Activated CD4-positive, alpha-beta T cell treated with anti-CD3 and anti-CD28 coated beads for 36 hours (primary cell): ENCODE data around the gene PRKAG2. TPM values are rescaled to one million over a fixed set of nuclear protein-coding genes. Genes with fewer than 3 reads are reported as not detected.
"Not testable (repeated sequence)": the region's sequence is repeated elsewhere in the genome, so short reads cannot be mapped to it uniquely, and the experiment has no call there.

Experiments
- ATAC-seq: fragments of 200-7000 bp; cut with Tn5 transposase; one replicate; pipeline ENCODE4 v1.10.0; 2021; ENCODE audit warnings: mild to moderate bottlenecking, moderate library complexity
- CTCF ChIA-PET: fragments of 350-600 bp; sonication (Branson Sonifier 250); formaldehyde crosslinking; loops from one replicate; lab custom pipeline; 2021; ENCODE audit warnings: antibody characterized with exemption; lab: Charles Lee
- POLR2A ChIA-PET: fragments of 350-600 bp; sonication (Branson Sonifier 250); formaldehyde crosslinking; loops from one replicate; lab custom pipeline; 2021; ENCODE audit warnings: antibody characterized with exemption, inconsistent platforms; lab: Charles Lee
- DNase-seq: peaks from one replicate; pipeline ENCODE4 v3.0.0-alpha.2; 2020
- H3K27ac Mint-ChIP-seq: one replicate; pipeline ENCODE4 v1.8.0; 2021; ENCODE audit warnings: mixed read lengths
- H3K27me3 Mint-ChIP-seq: one replicate; pipeline ENCODE4 v1.8.0; 2021; ENCODE audit warnings: mixed read lengths
- H3K36me3 Mint-ChIP-seq: one replicate; pipeline ENCODE4 v1.8.0; 2021; ENCODE audit warnings: low read depth, mixed read lengths
- H3K4me1 Mint-ChIP-seq: one replicate; pipeline ENCODE4 v1.8.0; 2021; ENCODE audit warnings: mixed read lengths
- H3K4me3 Mint-ChIP-seq: one replicate; pipeline ENCODE4 v1.8.0; 2021; ENCODE audit warnings: mild to moderate bottlenecking, moderate library complexity, mixed read lengths
- H3K9me3 Mint-ChIP-seq: one replicate; pipeline ENCODE4 v1.8.0; 2021; ENCODE audit warnings: low read depth, mixed read lengths
- intact Hi-C, 2 experiments: fragments of 100-400 bp; cut with DNase I in 1 of 2; cut with micrococcal nuclease in 1 of 2; formaldehyde crosslinking; loops; one replicate each; pipeline versions ENCODE4 v1.14.2 to v1.15.1; 2022 to 2024; cut with DNase I, micrococcal nuclease
- total RNA-seq, 2 experiments: library from RNA; stranded (reverse); gene quantifications; one replicate each; pipeline ENCODE4 v1.2.3, GENCODE V29; 2021

Gene PRKAG2
- total RNA-seq, 2 experiments from 2014 or later, result 19.6 to 21.5 TPM

GRCh38 chr7:151800391-151800790, 76.5 kb downstream of the PRKAG2 start:
- no peak overlapping the region for H3K27ac Mint-ChIP-seq
- CTCF ChIA-PET, result no interaction called here
- DNase-seq (no peak), ATAC-seq (no peak)
- H3K4me3 Mint-ChIP-seq, result no peak overlapping the region
- POLR2A ChIA-PET, result no interaction called here
- intact Hi-C loops, result no loop called here
- no peaks in the 10 kb centered on the region for H3K9me3 Mint-ChIP-seq
- H3K4me1 Mint-ChIP-seq, result peaks cover 19% of the 10 kb centered on the region
- no peaks in the 10 kb centered on the region for H3K36me3 Mint-ChIP-seq
- no peaks in the 10 kb centered on the region for H3K27me3 Mint-ChIP-seq

DNA sequence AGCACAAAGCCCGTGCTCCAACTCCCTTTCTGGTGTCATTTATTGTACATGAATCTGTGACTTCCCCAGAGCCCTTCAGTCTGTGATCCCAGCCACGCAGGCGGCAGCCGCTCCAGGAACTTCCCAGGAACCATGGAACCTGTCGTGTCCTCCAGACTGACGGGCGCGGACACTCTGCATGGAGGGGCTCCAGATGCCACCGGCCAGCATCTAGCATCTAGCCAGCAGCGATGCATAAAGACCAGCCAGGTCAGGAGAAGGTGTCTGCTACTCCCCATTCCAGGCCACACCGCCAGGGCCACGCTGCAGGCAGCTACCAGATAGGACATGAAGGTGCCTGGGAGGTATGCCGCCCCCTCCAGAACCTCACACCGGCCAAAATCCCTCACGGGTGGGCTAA, 77.4 kb downstream of the PRKAG2 start:
- ChIA-PET POLR2A (no interaction called here), CTCF (interaction anchor here (0.6 to 1.9 kb wide), 2 partner anchors 17 to 690 kb away, joined by 5 to 13 read pairs; no protein-coding TSS in a partner anchor)
- DNase-seq (no peak), ATAC-seq (no peak)
- Mint-ChIP-seq H3K4me3 (no peak overlapping the region), H3K36me3 (no peaks in the 10 kb centered on the region), H3K27me3 (no peaks in the 10 kb centered on the region), H3K9me3 (no peaks in the 10 kb centered on the region), H3K27ac (no peak overlapping the region), H3K4me1 (peaks cover 25% of the 10 kb centered on the region)
- intact Hi-C loops, result no loop called here

DNA sequence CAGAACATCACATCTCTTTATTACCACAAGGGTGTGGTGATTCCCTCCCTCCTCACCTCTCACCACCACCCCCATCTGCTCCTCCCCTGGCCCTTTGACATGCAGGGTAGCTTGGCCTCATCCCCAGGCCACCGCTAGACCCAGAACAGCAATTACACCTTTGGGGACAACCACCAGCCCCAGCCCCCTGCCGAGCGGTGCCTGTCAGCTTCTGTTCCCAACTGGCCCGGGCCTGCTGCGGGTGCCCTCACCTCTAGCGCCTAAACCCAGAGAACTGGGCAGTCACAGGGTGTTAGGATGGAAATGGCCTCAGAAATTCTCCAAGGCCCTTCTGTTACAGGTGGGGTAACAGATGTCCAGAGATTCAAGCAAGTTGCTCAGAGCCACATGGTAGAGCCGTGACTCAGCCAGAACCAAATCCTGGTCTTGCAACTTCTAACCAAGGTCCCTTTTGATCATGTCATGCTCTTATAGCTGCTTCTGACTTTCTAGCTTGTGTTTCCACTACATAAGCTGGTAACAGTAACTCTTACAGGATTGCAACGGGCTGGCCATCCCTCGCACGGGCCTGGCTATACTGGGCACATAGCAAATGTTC, 78.0 kb downstream of the PRKAG2 start:
- no peaks in the 10 kb centered on the region for H3K27me3 Mint-ChIP-seq
- no peak overlapping the region for H3K27ac Mint-ChIP-seq
- peaks cover 30% of the 10 kb centered on the region for H3K4me1 Mint-ChIP-seq
- no peak overlapping the region for H3K4me3 Mint-ChIP-seq
- ChIA-PET CTCF (interaction anchor here (0.6 to 1.9 kb wide), 2 partner anchors 17 to 690 kb away, joined by 5 to 13 read pairs; no protein-coding TSS in a partner anchor), POLR2A (no interaction called here)
- H3K9me3 Mint-ChIP-seq, result no peaks in the 10 kb centered on the region
- ATAC-seq (no peak), DNase-seq (no peak)
- intact Hi-C loops, result no loop called here
- no peaks in the 10 kb centered on the region for H3K36me3 Mint-ChIP-seq

DNA sequence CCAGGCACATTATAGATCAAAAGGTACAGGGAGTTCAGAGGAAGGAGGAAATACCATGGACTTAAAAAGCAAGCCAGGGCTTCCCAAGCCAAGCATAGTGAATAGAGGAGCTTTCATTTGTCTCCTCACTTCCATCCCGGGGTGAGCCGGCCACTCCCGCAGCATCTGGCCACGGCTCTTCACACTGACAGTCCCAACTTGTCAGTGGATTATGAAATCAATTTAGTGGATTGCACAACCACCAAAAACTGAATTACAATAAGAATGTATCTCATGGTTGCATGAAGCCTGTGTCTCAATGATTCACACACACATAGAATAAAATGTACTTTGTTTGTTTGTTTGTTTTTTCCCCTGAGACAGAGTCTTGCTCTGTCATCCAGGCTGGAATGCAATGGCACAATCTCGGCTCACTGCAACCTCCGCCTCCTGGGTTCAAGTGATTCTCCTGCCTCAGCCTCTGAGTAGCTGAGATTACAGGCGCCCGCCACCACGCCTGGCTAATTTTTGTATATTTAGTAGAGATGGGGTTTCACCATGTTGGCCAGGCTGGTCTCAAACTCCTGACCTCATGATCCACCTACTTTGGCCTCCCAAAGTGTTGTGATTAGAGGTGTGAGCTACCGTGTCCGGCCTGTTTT, 79.1 kb downstream of the PRKAG2 start:
- POLR2A ChIA-PET, H3K9me3 Mint-ChIP-seq, H3K36me3 Mint-ChIP-seq, DNase-seq, H3K4me3 Mint-ChIP-seq, intact Hi-C loops, ATAC-seq, H3K27me3 Mint-ChIP-seq: not testable (repeated sequence)
- CTCF ChIA-PET, result interaction anchor here (1.9 kb wide), 1 partner anchor 16 kb away, joined by 13 read pairs; no protein-coding TSS in a partner anchor
- peak overlapping the region; percentile 74 for H3K27ac Mint-ChIP-seq
- H3K4me1 Mint-ChIP-seq, result peaks cover 30% of the 10 kb centered on the region

GRCh38 chr7:151796871-151797537, 79.9 kb downstream of the PRKAG2 start:
- Mint-ChIP-seq H3K27ac (peak overlapping the region; percentile 85), H3K4me3 (no peak overlapping the region), H3K4me1 (peaks cover 33% of the 10 kb centered on the region), H3K27me3 (no peaks in the 10 kb centered on the region), H3K9me3 (no peaks in the 10 kb centered on the region), H3K36me3 (no peaks in the 10 kb centered on the region)
- intact Hi-C loops, result no loop called here
- DNase-seq, result no peak
- ChIA-PET CTCF (interaction anchor here (0.6 to 0.7 kb wide), 3 partner anchors 15 to 27 kb away, joined by 3 to 5 read pairs (median 4); no protein-coding TSS in a partner anchor), POLR2A (no interaction called here)
- ATAC-seq, result no peak

DNA sequence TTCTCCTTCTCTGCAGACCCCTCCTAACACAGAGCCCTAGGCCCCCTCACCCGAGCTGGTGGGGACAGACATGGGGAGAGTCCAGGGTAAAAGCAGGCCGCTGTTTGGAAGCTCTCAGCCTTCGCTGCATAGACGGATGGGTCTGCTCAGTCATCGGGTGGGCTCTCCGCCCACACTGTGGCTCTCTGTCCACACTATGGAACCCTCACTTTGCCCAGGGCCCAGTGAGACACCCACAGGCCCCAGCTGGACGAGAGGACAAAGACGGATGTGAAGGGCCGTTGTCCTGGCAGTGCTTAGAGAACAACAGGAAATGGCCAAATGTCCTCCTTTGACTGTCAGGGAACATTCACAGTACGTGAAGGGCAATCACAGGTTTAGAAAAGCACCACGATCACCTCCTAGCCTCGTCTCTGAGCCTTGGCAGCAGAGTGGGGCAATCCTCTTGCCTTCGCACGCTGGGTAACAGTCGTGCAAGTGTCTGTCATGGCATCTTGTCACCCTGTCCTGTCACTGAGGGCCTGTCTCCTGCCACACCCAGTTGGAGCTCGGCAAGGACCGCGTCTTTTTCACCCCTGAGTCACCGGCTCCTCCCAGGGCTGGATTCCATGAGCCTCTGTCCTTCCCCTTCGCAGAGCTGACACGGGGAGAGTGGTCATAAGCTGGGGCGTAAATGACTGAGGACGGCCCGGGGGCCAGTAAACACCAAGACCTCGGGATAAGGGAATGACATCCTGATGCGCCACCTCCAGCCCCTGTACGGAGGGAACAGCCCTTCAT, 80.6 kb downstream of the PRKAG2 start:
- POLR2A ChIA-PET, result no interaction called here
- peak; percentile 44 for DNase-seq
- ATAC-seq, result peak; percentile 19
- Mint-ChIP-seq H3K27me3 (no peaks in the 10 kb centered on the region), H3K27ac (peak overlapping the region; percentile 85), H3K4me1 (peaks cover 33% of the 10 kb centered on the region), H3K36me3 (no peaks in the 10 kb centered on the region), H3K4me3 (no peak overlapping the region), H3K9me3 (no peaks in the 10 kb centered on the region)
- CTCF ChIA-PET, result interaction anchor here (0.6 to 5.6 kb wide), 4 partner anchors 13 to 27 kb away, joined by 3 to 35 read pairs (median 4); no protein-coding TSS in a partner anchor
- intact Hi-C loops, result no loop called here

GRCh38 chr7:151795168-151795811, 81.6 kb downstream of the PRKAG2 start:
- POLR2A ChIA-PET, result no interaction called here
- peak; percentile 93 for ATAC-seq

DNA sequence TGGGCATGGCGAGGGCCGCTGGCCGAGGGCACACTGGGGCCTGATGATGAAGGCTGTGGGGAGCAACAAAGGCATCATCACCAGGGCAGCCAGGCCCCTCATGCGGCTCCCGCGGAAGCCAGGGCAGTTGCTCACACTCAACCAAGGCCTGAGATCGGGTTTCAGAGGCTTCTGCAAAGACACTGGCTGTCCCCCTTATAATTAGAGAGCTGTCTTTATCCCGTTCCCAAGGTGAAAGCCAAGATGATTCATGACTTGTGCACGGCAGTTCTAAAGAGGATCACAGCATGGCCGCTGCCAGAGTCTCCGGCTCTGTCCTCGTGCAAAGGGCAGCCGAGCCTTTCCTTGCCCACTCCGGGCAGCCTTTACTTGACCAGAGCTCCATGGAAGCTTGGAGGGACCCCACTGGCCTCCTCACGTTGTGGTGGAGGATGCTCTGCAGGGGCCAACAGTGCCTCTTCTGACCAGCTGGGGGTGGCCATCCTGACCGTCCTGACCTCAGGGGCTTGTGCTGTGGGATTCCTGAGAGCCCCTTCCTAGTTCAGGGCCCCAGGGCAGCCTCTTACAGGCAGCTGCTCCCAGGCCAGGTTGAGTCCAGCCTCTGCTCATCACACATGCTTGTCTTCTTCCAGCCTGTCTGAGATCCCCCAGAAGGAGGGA, 82.3 kb downstream of the PRKAG2 start:
- no peak for DNase-seq
- no peak overlapping the region for H3K4me3 Mint-ChIP-seq
- peak overlapping the region; percentile 67 for H3K27ac Mint-ChIP-seq
- H3K36me3 Mint-ChIP-seq, result no peaks in the 10 kb centered on the region
- intact Hi-C loops, result loop anchor here in 1 of 2 experiments (1.0 to 2.0 kb wide), 5 partner anchors 25 to 275 kb away; partner anchors contain the start of genes PRKAG2 and RHEB
- H3K9me3 Mint-ChIP-seq, result no peaks in the 10 kb centered on the region
- no peaks in the 10 kb centered on the region for H3K27me3 Mint-ChIP-seq
- no peak for ATAC-seq
- ChIA-PET POLR2A (no interaction called here), CTCF (interaction anchor here (5.6 kb wide), 1 partner anchor 12 kb away, joined by 35 read pairs; no protein-coding TSS in a partner anchor)
- peaks cover 33% of the 10 kb centered on the region for H3K4me1 Mint-ChIP-seq

More at GRCh38 chr7:151795168-151795811, 81.6 kb downstream of the PRKAG2 start:
- Mint-ChIP-seq H3K4me3 (no peak overlapping the region), H3K9me3 (no peaks in the 10 kb centered on the region), H3K27me3 (no peaks in the 10 kb centered on the region), H3K4me1 (peaks cover 33% of the 10 kb centered on the region), H3K36me3 (no peaks in the 10 kb centered on the region), H3K27ac (peak overlapping the region; percentile 67)
- peak; percentile 94 for DNase-seq
- intact Hi-C loops, result loop anchor here in 1 of 2 experiments (1.0 to 2.0 kb wide), 5 partner anchors 26 to 276 kb away; partner anchors contain the start of genes PRKAG2 and RHEB
- CTCF ChIA-PET, result interaction anchor here (5.6 kb wide), 1 partner anchor 12 kb away, joined by 35 read pairs; no protein-coding TSS in a partner anchor

GRCh38 chr7:151793991-151794507, 82.9 kb downstream of the PRKAG2 start:
- Mint-ChIP-seq H3K27me3 (no peaks in the 10 kb centered on the region), H3K27ac (no peak overlapping the region), H3K9me3 (no peaks in the 10 kb centered on the region), H3K4me1 (peaks cover 37% of the 10 kb centered on the region), H3K36me3 (no peaks in the 10 kb centered on the region), H3K4me3 (no peak overlapping the region)
- intact Hi-C loops, result loop anchor here in 1 of 2 experiments (2.0 kb wide), 1 partner anchor 83 kb away; the partner anchor contains the start of gene PRKAG2
- ATAC-seq, result no peak
- CTCF ChIA-PET, result interaction anchor here (5.6 kb wide), 1 partner anchor 11 kb away, joined by 35 read pairs; no protein-coding TSS in a partner anchor
- DNase-seq, result no peak
- POLR2A ChIA-PET, result no interaction called here

GRCh38 chr7:151793531-151793951, 83.4 kb downstream of the PRKAG2 start:
- ChIA-PET CTCF (interaction anchor here (1.4 to 5.6 kb wide), 2 partner anchors 11 to 15 kb away, joined by 3 to 35 read pairs; no protein-coding TSS in a partner anchor), POLR2A (no interaction called here)
- Mint-ChIP-seq H3K4me3 (no peak overlapping the region), H3K27me3 (no peaks in the 10 kb centered on the region), H3K27ac (no peak overlapping the region), H3K36me3 (no peaks in the 10 kb centered on the region), H3K9me3 (no peaks in the 10 kb centered on the region), H3K4me1 (peaks cover 41% of the 10 kb centered on the region)
- DNase-seq (no peak), ATAC-seq (no peak)
- intact Hi-C loops, result no loop called here
